Endodermal cell (in vitro differentiated cells): Measurements from ENCODE around the gene HNRNPA3. TPM values are rescaled to one million over a fixed set of nuclear protein-coding genes. Genes with fewer than 3 reads are reported as not detected.

Source experiments
- DNase-seq: peaks from one replicate; pipeline ENCODE4 v3.0.0-alpha.2; 2017
- H3K27ac ChIP-seq: 2 replicates; pipeline ENCODE4 v1.5.1; 2013; ENCODE audit warnings: mild to moderate bottlenecking, low read depth, low read length, moderate library complexity
- H3K27me3 ChIP-seq: 2 replicates; pipeline ENCODE4 v1.6.1; 2013; ENCODE audit warnings: mild to moderate bottlenecking, low read length, moderate library complexity; ENCODE audit not compliant: insufficient read depth, control insufficient read depth, poor library complexity, severe bottlenecking
- H3K36me3 ChIP-seq: 2 replicates; pipeline ENCODE4 v1.7.0; 2013; ENCODE audit warnings: mild to moderate bottlenecking, low read length, moderate library complexity; ENCODE audit not compliant: control insufficient read depth, insufficient read depth
- H3K4me1 ChIP-seq: one replicate; pipeline ENCODE4 v1.7.0; 2013; ENCODE audit warnings: low read length; ENCODE audit not compliant: control insufficient read depth, insufficient read depth
- H3K4me3 ChIP-seq: 2 replicates; pipeline ENCODE4 v1.5.1; 2013; ENCODE audit warnings: mild to moderate bottlenecking, low read length, moderate library complexity
- H3K9ac ChIP-seq: 2 replicates; pipeline ENCODE4 v1.6.1; 2013; ENCODE audit warnings: mild to moderate bottlenecking, low read length, moderate library complexity; ENCODE audit not compliant: poor library complexity, severe bottlenecking; ENCODE audit errors: extremely low read depth
- H3K9me3 ChIP-seq: 2 replicates; pipeline ENCODE4 v1.6.1; 2013; ENCODE audit warnings: mild to moderate bottlenecking, low read length, moderate library complexity; ENCODE audit not compliant: control insufficient read depth
- H3K27ac Mint-ChIP-seq: 2 replicates; pipeline ENCODE4 v1.8.0; 2020; ENCODE audit warnings: mixed read lengths
- H3K27me3 Mint-ChIP-seq: 2 replicates; pipeline ENCODE4 v1.8.0; 2021; ENCODE audit warnings: mild to moderate bottlenecking, mixed read lengths; ENCODE audit not compliant: insufficient read depth
- H3K36me3 Mint-ChIP-seq: 2 replicates; pipeline ENCODE4 v1.8.0; 2020; ENCODE audit warnings: low read depth, mixed read lengths
- H3K4me1 Mint-ChIP-seq: 2 replicates; pipeline ENCODE4 v1.8.0; 2020; ENCODE audit warnings: mixed read lengths
- H3K4me3 Mint-ChIP-seq: 2 replicates; pipeline ENCODE4 v1.8.0; 2020; ENCODE audit warnings: mild to moderate bottlenecking, moderate library complexity, mixed read lengths
- H3K9me3 Mint-ChIP-seq: 2 replicates; pipeline ENCODE4 v1.8.0; 2020; ENCODE audit warnings: mild to moderate bottlenecking, mixed read lengths
- CTCF ChIP-seq: fragments of 200-600 bp; sonication (generic); conservative IDR thresholded peaks from 2 replicates; pipeline ENCODE4 v1.5.0; 2021; ENCODE audit warnings: antibody characterized with exemption, mild to moderate bottlenecking
- WGBS, 2 experiments: methylation state at CpG; one replicate each; pipeline versions ENCODE4 v1.1.5 to v1.1.7; 2013; ENCODE audit warnings: missing lambda C conversion rate in 2 of 2, mixed read lengths in 1 of 2; ENCODE audit not compliant: insufficient coverage in 1 of 2, insufficient read length in 1 of 2; 5-methylcytosine and 5-hydroxymethylcytosine counted together
- long read RNA-seq, 4 experiments: library from polyadenylated mRNA in 2 of 4; library from RNA in 1 of 4; library from capped mRNA in 1 of 4; stranded (forward) in 3 of 4; unstranded in 1 of 4; transcript quantifications; one replicate each; pipeline ENCODE4 v2.0.0, GENCODE V29; 2020 to 2021; ENCODE audit warnings: inconsistent platforms in 1 of 4
- polyA plus RNA-seq, 2 experiments: library from polyadenylated mRNA; stranded (reverse); fragments of 50-300 nt; gene quantifications; one replicate each; pipeline ENCODE4 v1.2.3, GENCODE V29; 2013
- total RNA-seq, 2 donors: library from RNA; stranded (reverse); fragmentation: NEBNext Ultra II Directional in 1 of 2; extraction: Animal tissue kit (Norgen Biotek cat#: 25700) in 1 of 2; gene quantifications; 2 replicates in 1 of 2; 3 replicates in 1 of 2; pipeline ENCODE4 v1.2.1, GENCODE V29; 2021

The HNRNPA3 gene
- 100 to 1,000 TPM; 323 to 413 TPM for total RNA-seq
- 370 TPM for polyA plus RNA-seq (2013, experiment 1 of 2)
- 361 TPM for polyA plus RNA-seq (2013, experiment 2 of 2)
- long read RNA-seq, experiment 1, full-length matches to known transcripts, result 68 of 314 reads
- long read RNA-seq, experiment 1, partial matches to known transcripts, result 153 of 314 reads
- long read RNA-seq, experiment 1, other reads (novel, unspliced or antisense), result 93 of 314 reads
- long read RNA-seq, experiment 2, full-length matches to known transcripts, result 359 of 578 reads
- long read RNA-seq, experiment 2, partial matches to known transcripts, result 139 of 578 reads
- long read RNA-seq, experiment 2, other reads (novel, unspliced or antisense), result 80 of 578 reads
- long read RNA-seq, experiment 3, full-length matches to known transcripts, result 118 of 170 reads
- long read RNA-seq, experiment 3, partial matches to known transcripts, result 27 of 170 reads
- long read RNA-seq, experiment 3, other reads (novel, unspliced or antisense), result 25 of 170 reads
- long read RNA-seq, experiment 4, full-length matches to known transcripts, result 121 of 261 reads
- long read RNA-seq, experiment 4, partial matches to known transcripts, result 112 of 261 reads
- long read RNA-seq, experiment 4, other reads (novel, unspliced or antisense), result 28 of 261 reads

GRCh38 chr2:177212106-177212890, at the start of gene HNRNPA3:
Gene HNRNPA3 (plus strand): TSS chr2:177212794. CDS start chr2:177212800, 6 bp downstream.
- no peaks in the 10 kb centered on the region for H3K27me3 ChIP-seq
- H3K27me3 Mint-ChIP-seq, result peaks cover 4% of the 10 kb centered on the region
- peak within 1 kb of the TSS; percentile 100 for H3K27ac Mint-ChIP-seq
- TF ChIP-seq CTCF, result peak; percentile 43
- H3K27ac ChIP-seq, result peak within 1 kb of the TSS; percentile 98
- peaks cover 37% of the 10 kb centered on the region for H3K36me3 ChIP-seq
- peak within 1 kb of the TSS; percentile 91 for H3K4me3 Mint-ChIP-seq
- H3K9me3 ChIP-seq, result no peaks in the 10 kb centered on the region
- no peaks in the 10 kb centered on the region for H3K9me3 Mint-ChIP-seq
- peaks cover 38% of the 10 kb centered on the region for H3K36me3 Mint-ChIP-seq
- H3K4me1 Mint-ChIP-seq, result peaks cover 31% of the 10 kb centered on the region
- peak within 1 kb of the TSS; percentile 99 for H3K4me3 ChIP-seq
- 0% methylated on average over 27 to 74 of the region's 74 CpGs for WGBS, 2 experiments
- H3K4me1 ChIP-seq, result peaks cover 4% of the 10 kb centered on the region
- peak; percentile 100 for DNase-seq
- peak within 1 kb of the TSS; percentile 99 for H3K9ac ChIP-seq

GRCh38 chr2:177164131-177164530, 48.5 kb upstream of the HNRNPA3 start:
- 37 to 50% methylated on average over 1 to 3 of the region's 3 CpGs for WGBS, 2 experiments
- no peak overlapping the region for H3K27ac ChIP-seq

More at GRCh38 chr2:177164131-177164530, 48.5 kb upstream of the HNRNPA3 start:
- Histone ChIP-seq H3K9me3 (no peaks in the 10 kb centered on the region), H3K4me3 (no peak overlapping the region), H3K36me3 (no peaks in the 10 kb centered on the region), H3K27me3 (no peaks in the 10 kb centered on the region), H3K4me1 (peaks cover 13% of the 10 kb centered on the region), H3K9ac (no peak overlapping the region)
- no peak for DNase-seq
- Mint-ChIP-seq H3K9me3 (no peaks in the 10 kb centered on the region), H3K4me3 (no peak overlapping the region), H3K27ac (no peak overlapping the region), H3K36me3 (no peaks in the 10 kb centered on the region), H3K4me1 (peaks cover 18% of the 10 kb centered on the region), H3K27me3 (no peaks in the 10 kb centered on the region)
- TF ChIP-seq CTCF, result no peak
